NCI-H187 treated with DMSO at 0.1 percent for 48 hours (cell line): ENCODE measurements around the gene DBNDD1.
"Not testable (repeated sequence)": the region's sequence is repeated elsewhere in the genome, so short reads cannot be mapped to it uniquely, and the experiment has no call there.

ENCODE experiments used
- DNase-seq: peaks from one replicate; lab custom pipeline; 2025; lab: John Stamatoyannopoulos, UW

Gene DBNDD1

GRCh38 chr16:90018652-90019542 lies at the start of gene DBNDD1:
TSS of gene DBNDD1 (minus strand) at chr16:90019456. CDS start at chr16:90019341, 115 bp downstream.
- DNase-seq = no peak

GRCh38 chr16:90061437-90061836 lies 42.2 kb upstream of the DBNDD1 start:
- no peak for DNase-seq

GRCh38 chr16:90057738-90058173 lies 38.5 kb upstream of the DBNDD1 start:
- DNase-seq = no peak

GRCh38 chr16:90056521-90056920 lies 37.3 kb upstream of the DBNDD1 start:
- not testable (repeated sequence) for DNase-seq

GRCh38 chr16:90055371-90055770 lies 36.1 kb upstream of the DBNDD1 start:
- DNase-seq = no peak

- DNase-seq = no peak
These were observed 35.3 kb upstream of the DBNDD1 start for GRCh38 chr16:90054554-90054953.

- DNase-seq = no peak
These were observed 34.7 kb upstream of the DBNDD1 start for GRCh38 chr16:90053902-90054500.

- DNase-seq = no peak
These were observed 31.7 kb upstream of the DBNDD1 start for GRCh38 chr16:90050969-90051368.

GRCh38 chr16:90048737-90049330 lies 29.6 kb upstream of the DBNDD1 start:
- no peak for DNase-seq

- no peak for DNase-seq
These were observed 29.1 kb upstream of the DBNDD1 start for GRCh38 chr16:90048347-90048722.

GRCh38 chr16:90047714-90048346 lies 28.6 kb upstream of the DBNDD1 start:
- no peak for DNase-seq

- no peak for DNase-seq
These were observed 27.9 kb upstream of the DBNDD1 start for GRCh38 chr16:90046971-90047713.

GRCh38 chr16:90046122-90046970 lies 27.1 kb upstream of the DBNDD1 start:
- DNase-seq = no peak

- no peak for DNase-seq
These were observed 24.9 kb upstream of the DBNDD1 start for GRCh38 chr16:90044111-90044551.

- no peak for DNase-seq
These were observed 24.3 kb upstream of the DBNDD1 start for GRCh38 chr16:90043526-90043925.

- no peak for DNase-seq
These were observed 23.8 kb upstream of the DBNDD1 start for GRCh38 chr16:90042946-90043514.

GRCh38 chr16:90041896-90042473 lies 22.7 kb upstream of the DBNDD1 start:
- DNase-seq = no peak

GRCh38 chr16:90040152-90041023 lies 21.1 kb upstream of the DBNDD1 start:
- no peak for DNase-seq

- no peak for DNase-seq
These were observed 18.0 kb upstream of the DBNDD1 start for GRCh38 chr16:90037276-90037675.
